Spinal cord (tissue), 10 donors: ENCODE data around the gene CHST14. TPM values are rescaled to one million over a fixed set of nuclear protein-coding genes. Genes with fewer than 3 reads are reported as not detected.
"Not testable (repeated sequence)": the region's sequence is repeated elsewhere in the genome, so short reads cannot be mapped to it uniquely, and the experiment has no call there.

Source experiments
- DNase-seq, 6 donors: peaks; one replicate each; pipeline versions ENCODE4 v3.0.0 to v3.0.0-alpha.2; 2013 to 2015; ENCODE audit warnings: low spot score in 6 of 6, low read depth in 4 of 6
- H3K27ac ChIP-seq: one replicate; pipeline ENCODE4 v1.5.1; 2013; ENCODE audit warnings: low read depth, low read length, control low read depth
- H3K27me3 ChIP-seq: one replicate; pipeline ENCODE4 v1.6.1; 2013; ENCODE audit warnings: low read length; ENCODE audit not compliant: control insufficient read depth, insufficient read depth
- H3K36me3 ChIP-seq: one replicate; pipeline ENCODE4 v1.6.1; 2013; ENCODE audit warnings: low read length; ENCODE audit not compliant: control insufficient read depth, insufficient read depth
- H3K4me1 ChIP-seq: one replicate; pipeline ENCODE4 v1.6.1; 2013; ENCODE audit warnings: low read length; ENCODE audit not compliant: control insufficient read depth, insufficient read depth
- H3K4me3 ChIP-seq: one replicate; pipeline ENCODE4 v1.5.1; 2013; ENCODE audit warnings: low read depth, low read length, control low read depth
- H3K9me3 ChIP-seq: one replicate; pipeline ENCODE4 v1.6.1; 2013; ENCODE audit warnings: low read length; ENCODE audit not compliant: control insufficient read depth, insufficient read depth
- WGBS: methylation state at CpG from one replicate; pipeline ENCODE4 v1.1.5; 2013; ENCODE audit warnings: missing lambda C conversion rate; ENCODE audit not compliant: insufficient coverage; 5-methylcytosine and 5-hydroxymethylcytosine counted together
- polyA plus RNA-seq, 2 donors: library from polyadenylated mRNA; unstranded; fragments of 120-200 nt; gene quantifications; one replicate each; pipeline ENCODE4 v1.2.1, GENCODE V29; 2013; ENCODE audit not compliant: insufficient read length in 2 of 2
- total RNA-seq, 2 donors: library from RNA; depleted of rRNA in 1 of 2; stranded (reverse); fragments of 120-200 nt in 1 of 2; fragments of >200 nt in 1 of 2; gene quantifications; one replicate each; pipeline versions ENCODE4 v1.2.3 to v1.2.4, GENCODE V29; 2013 to 2014
- donor health status: healthy.

The CHST14 gene
- total and polyA plus RNA-seq, 4 donors = 5.4 to 21.9 (median 18.3) TPM

GRCh38 chr15:40450047-40450446, 20.7 kb upstream of the CHST14 start:
- no peak for DNase-seq
- H3K9me3 ChIP-seq = no peaks in the 10 kb centered on the region

GRCh38 chr15:40451527-40452158, 19.1 kb upstream of the CHST14 start:
- peaks cover 18% of the 10 kb centered on the region for H3K4me1 ChIP-seq
- H3K27ac ChIP-seq = no peak overlapping the region
- WGBS = 78% methylated on average over 1 of the region's 3 CpGs
- H3K27me3 ChIP-seq = no peaks in the 10 kb centered on the region
- H3K36me3 ChIP-seq = no peaks in the 10 kb centered on the region
- no peaks in the 10 kb centered on the region for H3K9me3 ChIP-seq
- no peak overlapping the region for H3K4me3 ChIP-seq
- DNase-seq = no peak

More at GRCh38 chr15:40450047-40450446, 20.7 kb upstream of the CHST14 start:
- H3K27me3 ChIP-seq = no peaks in the 10 kb centered on the region
- no peak overlapping the region for H3K4me3 ChIP-seq
- WGBS = 78% methylated on average over 2 of the region's 2 CpGs
- H3K36me3 ChIP-seq = no peaks in the 10 kb centered on the region
- peaks cover 15% of the 10 kb centered on the region for H3K4me1 ChIP-seq
- H3K27ac ChIP-seq = no peak overlapping the region

GRCh38 chr15:40452296-40453090, 18.3 kb upstream of the CHST14 start:
- no peak for DNase-seq
- WGBS = 64% methylated on average over 9 of the region's 11 CpGs
- no peaks in the 10 kb centered on the region for H3K36me3 ChIP-seq

GRCh38 chr15:40453941-40454340, 16.8 kb upstream of the CHST14 start:
- H3K4me1 ChIP-seq = peaks cover 22% of the 10 kb centered on the region
- H3K4me3 ChIP-seq, H3K27ac ChIP-seq, H3K36me3 ChIP-seq, H3K9me3 ChIP-seq, DNase-seq, H3K27me3 ChIP-seq: not testable (repeated sequence)
- WGBS = 86% methylated on average over 1 of the region's 3 CpGs

More at GRCh38 chr15:40452296-40453090, 18.3 kb upstream of the CHST14 start:
- no peak overlapping the region for H3K27ac ChIP-seq
- no peak overlapping the region for H3K4me3 ChIP-seq
- no peaks in the 10 kb centered on the region for H3K9me3 ChIP-seq
- H3K27me3 ChIP-seq = no peaks in the 10 kb centered on the region
- H3K4me1 ChIP-seq = peaks cover 22% of the 10 kb centered on the region

GRCh38 chr15:40454904-40455391, 15.8 kb upstream of the CHST14 start:
- DNase-seq = no peak
- no peaks in the 10 kb centered on the region for H3K27me3 ChIP-seq
- no peak overlapping the region for H3K27ac ChIP-seq
- no peaks in the 10 kb centered on the region for H3K9me3 ChIP-seq
- no peak overlapping the region for H3K4me3 ChIP-seq
- peaks cover 16% of the 10 kb centered on the region for H3K36me3 ChIP-seq
- 68% methylated on average over 9 of the region's 9 CpGs for WGBS
- H3K4me1 ChIP-seq = peaks cover 22% of the 10 kb centered on the region

GRCh38 chr15:40456299-40456712, 14.5 kb upstream of the CHST14 start:
- Histone ChIP-seq H3K4me1 (peaks cover 22% of the 10 kb centered on the region), H3K9me3 (no peaks in the 10 kb centered on the region), H3K36me3 (peaks cover 23% of the 10 kb centered on the region), H3K27me3 (no peaks in the 10 kb centered on the region), H3K27ac (no peak overlapping the region), H3K4me3 (no peak overlapping the region)
- WGBS = 66% methylated on average over 5 of the region's 7 CpGs
- no peak for DNase-seq

GRCh38 chr15:40456738-40457137, 14.0 kb upstream of the CHST14 start:
- WGBS = 42% methylated on average over 3 of the region's 4 CpGs
- H3K4me1 ChIP-seq = peaks cover 22% of the 10 kb centered on the region
- DNase-seq = no peak
- peaks cover 28% of the 10 kb centered on the region for H3K36me3 ChIP-seq
- no peak overlapping the region for H3K4me3 ChIP-seq
- H3K27ac ChIP-seq = no peak overlapping the region
- no peaks in the 10 kb centered on the region for H3K27me3 ChIP-seq
- no peaks in the 10 kb centered on the region for H3K9me3 ChIP-seq

GRCh38 chr15:40458495-40459371, 12.1 kb upstream of the CHST14 start:
- peaks cover 41% of the 10 kb centered on the region for H3K36me3 ChIP-seq
- H3K4me1 ChIP-seq = peaks cover 22% of the 10 kb centered on the region
- H3K4me3 ChIP-seq = no peak overlapping the region
- 95% methylated on average over 37 of the region's 37 CpGs for WGBS
- DNase-seq = no peak
- H3K9me3 ChIP-seq = no peaks in the 10 kb centered on the region
- H3K27ac ChIP-seq = no peak overlapping the region
- no peaks in the 10 kb centered on the region for H3K27me3 ChIP-seq

GRCh38 chr15:40459391-40460015, 11.3 kb upstream of the CHST14 start:
- no peaks in the 10 kb centered on the region for H3K9me3 ChIP-seq
- no peak overlapping the region for H3K4me3 ChIP-seq
- no peaks in the 10 kb centered on the region for H3K27me3 ChIP-seq
- peaks cover 48% of the 10 kb centered on the region for H3K36me3 ChIP-seq
- WGBS = over 99% methylated on average over 17 of the region's 19 CpGs
- no peak for DNase-seq
- no peak overlapping the region for H3K27ac ChIP-seq
- peaks cover 22% of the 10 kb centered on the region for H3K4me1 ChIP-seq
